Spleen (tissue), 11 donors: ENCODE data around the gene WFDC2. TPM values are rescaled to one million over a fixed set of nuclear protein-coding genes. Genes with fewer than 3 reads are reported as not detected.
A peak's percentile ranks its signal among the peaks of the same experiment; 100 is the strongest.

Source experiments
- DNase-seq: peaks from one replicate; pipeline ENCODE4 v3.0.0-alpha.2; 2020
- H3K27ac ChIP-seq, 8 donors: fragments of 200-600 bp; sonication (generic) in 7 of 8; 1 replicate in 4 of 8; 2 replicates in 4 of 8; pipeline versions ENCODE4 v1.5.0 to v1.8.0; 2016 to 2021; ENCODE audit warnings: inconsistent platforms in 4 of 8, mild to moderate bottlenecking in 4 of 8, moderate library complexity in 1 of 8
- H3K27me3 ChIP-seq, 7 donors: fragments of 200-600 bp; sonication (generic) in 6 of 7; replicated peaks in 1 of 7; 1 replicate in 4 of 7; 2 replicates in 3 of 7; pipeline versions ENCODE4 v1.5.0 to v1.8.0; 2016 to 2021; ENCODE audit warnings: inconsistent platforms in 3 of 7, mild to moderate bottlenecking in 1 of 7
- H3K36me3 ChIP-seq, 6 donors: fragments of 200-600 bp; sonication (generic) in 5 of 6; 1 replicate in 4 of 6; 2 replicates in 2 of 6; pipeline versions ENCODE4 v1.5.0 to v1.8.0; 2016 to 2021; ENCODE audit warnings: inconsistent platforms in 2 of 6
- H3K4me1 ChIP-seq, 6 donors: fragments of 200-600 bp; sonication (generic) in 5 of 6; 1 replicate in 3 of 6; 2 replicates in 3 of 6; pipeline versions ENCODE4 v1.5.0 to v1.8.0; 2016 to 2021; ENCODE audit warnings: inconsistent platforms in 3 of 6
- H3K4me3 ChIP-seq, 8 donors: fragments of 200-600 bp; sonication (generic) in 7 of 8; 1 replicate in 4 of 8; 2 replicates in 4 of 8; pipeline versions ENCODE4 v1.5.0 to v1.8.0; 2016 to 2021; ENCODE audit warnings: inconsistent platforms in 4 of 8, mild to moderate bottlenecking in 4 of 8, moderate library complexity in 2 of 8
- H3K9me3 ChIP-seq, 8 donors: fragments of 200-600 bp; sonication (generic) in 7 of 8; 1 replicate in 4 of 8; 2 replicates in 4 of 8; pipeline versions ENCODE4 v1.5.0 to v1.8.0; 2016 to 2021; ENCODE audit warnings: inconsistent platforms in 4 of 8
- CTCF ChIP-seq, 11 experiments: fragments of 200-600 bp in 7 of 11; fragments of 450-650 bp in 4 of 11; sonication (generic) in 4 of 11; IDR thresholded peaks in 8 of 11; conservative IDR thresholded peaks in 3 of 11; 1 replicate in 7 of 11; 2 replicates in 4 of 11; pipeline versions ENCODE4 v1.4.0 to v1.8.0; 2016 to 2021; ENCODE audit warnings: antibody characterized with exemption in 11 of 11, inconsistent platforms in 4 of 11, mild to moderate bottlenecking in 1 of 11
- POLR2A ChIP-seq, 3 donors: fragments of 450-650 bp; IDR thresholded peaks; one replicate each; pipeline ENCODE4 v1.5.1; 2017; ENCODE audit warnings: antibody characterized with exemption in 3 of 3, mild to moderate bottlenecking in 1 of 3
- POLR2AphosphoS5 ChIP-seq, 3 donors: sonication (generic); formaldehyde crosslinking; IDR thresholded peaks; one replicate each; pipeline ENCODE4 v1.5.1; 2017; ENCODE audit warnings: antibody characterized with exemption in 3 of 3
- WGBS, 5 donors: extraction: QIAGEN DNeasy Blood & Tissue Kit in 3 of 5; methylation state at CpG; one replicate each; pipeline versions ENCODE4 v1.1.5 to v1.1.7; 2013 to 2018; 5-methylcytosine and 5-hydroxymethylcytosine counted together
- intact Hi-C: fragments of 100-400 bp; cut with DNase I; formaldehyde crosslinking; loops from one replicate; pipeline ENCODE4 v1.15.0; 2023; ENCODE audit warnings: low total_unique reads
- polyA plus RNA-seq, 3 donors: library from polyadenylated mRNA; stranded (reverse); fragments of 200-250 nt; gene quantifications; one replicate each; pipeline ENCODE4 v1.2.1, GENCODE V29; 2013
- total RNA-seq, 7 donors: library from RNA; depleted of rRNA in 3 of 7; stranded (reverse); fragments of >200 nt in 3 of 7; fragmentation: NEBNext Ultra II Directional in 4 of 7; extraction: Animal tissue kit (Norgen Biotek cat#: 25700) in 4 of 7; gene quantifications; one replicate each; pipeline versions ENCODE4 v1.1.0 to v1.2.1, GENCODE V29; 2016 to 2021
- donor health status: healthy with polysubstance abuse.
- donor health status: DM: no; HTN: no; CAD: no; lungs with moderate emphysema.
- donor health status: DM: no; HTN: no; CAD: no.
- donor health status: Bipolar disorder and iron deficiency.
- donor health status: healthy.
- donor health status: DM: no; HTN: no; CAD: no.
- donor health status: DM: yes; HTN: yes; CAD: no.

Gene WFDC2
- total and polyA plus RNA-seq, 10 donors: 0.35 to 1.5 (median 0.74) TPM; not detected in 5

- intact Hi-C loops: no loop called here
- 59 to 73% (median 71%) methylated on average over 6 of the region's 6 CpGs for WGBS, 5 donors
- H3K27me3 ChIP-seq: no peaks in the 10 kb centered on the region
- H3K27ac ChIP-seq: no peak overlapping the region
- DNase-seq: no peak
- no peak for TF ChIP-seq POLR2A (IDR thresholded peaks at IDR 0.05)
- TF ChIP-seq CTCF (IDR thresholded peaks at IDR 0.05 in 8 of 11, conservative IDR thresholded peaks at IDR 0.05 in 3 of 11): no peak
- TF ChIP-seq POLR2AphosphoS5 (IDR thresholded peaks at IDR 0.05): no peak
- H3K4me3 ChIP-seq: no peak overlapping the region
- no peaks in the 10 kb centered on the region for H3K36me3 ChIP-seq
- H3K4me1 ChIP-seq: peaks cover 0 to 28% (median 11%) of the 10 kb centered on the region in 6 donors
- H3K9me3 ChIP-seq: no peaks in the 10 kb centered on the region
Observed at GRCh38 chr20:45448270-45448669, 21.3 kb upstream of the WFDC2 start.

GRCh38 chr20:45449528-45449927, 20.0 kb upstream of the WFDC2 start:
- 78 to 86% (median 85%) methylated on average over 3 of the region's 3 CpGs for WGBS, 5 donors
- DNase-seq: no peak

GRCh38 chr20:45450097-45450818, 19.3 kb upstream of the WFDC2 start:
- 64 to 77% (median 72%) methylated on average over 5 of the region's 5 CpGs for WGBS, 5 donors
- DNase-seq: no peak
- TF ChIP-seq CTCF (IDR thresholded peaks at IDR 0.05 in 8 of 11, conservative IDR thresholded peaks at IDR 0.05 in 3 of 11): peak; percentile 29 to 71 (median 57)
- TF ChIP-seq POLR2AphosphoS5 (IDR thresholded peaks at IDR 0.05): no peak
- no peak for TF ChIP-seq POLR2A (IDR thresholded peaks at IDR 0.05)

More at GRCh38 chr20:45449528-45449927, 20.0 kb upstream of the WFDC2 start:
- Histone ChIP-seq H3K4me1 (peaks cover 0 to 28% (median 11%) of the 10 kb centered on the region in 6 donors), H3K27ac (no peak overlapping the region), H3K4me3 (no peak overlapping the region), H3K27me3 (no peaks in the 10 kb centered on the region), H3K9me3 (no peaks in the 10 kb centered on the region), H3K36me3 (no peaks in the 10 kb centered on the region)
- intact Hi-C loops: no loop called here
- no peak for TF ChIP-seq POLR2A (IDR thresholded peaks at IDR 0.05)
- no peak for TF ChIP-seq POLR2AphosphoS5 (IDR thresholded peaks at IDR 0.05)
- TF ChIP-seq CTCF (IDR thresholded peaks at IDR 0.05 in 8 of 11, conservative IDR thresholded peaks at IDR 0.05 in 3 of 11): no peak

GRCh38 chr20:45452238-45452637, 17.3 kb upstream of the WFDC2 start:
- no peaks in the 10 kb centered on the region for H3K27me3 ChIP-seq
- DNase-seq: no peak
- no peaks in the 10 kb centered on the region for H3K36me3 ChIP-seq
- WGBS, 5 donors: 47 to 55% (median 53%) methylated on average over 4 of the region's 4 CpGs
- peaks cover 0 to 28% (median 11%) of the 10 kb centered on the region in 6 donors for H3K4me1 ChIP-seq
- H3K9me3 ChIP-seq: no peaks in the 10 kb centered on the region
- H3K27ac ChIP-seq: no peak overlapping the region
- TF ChIP-seq CTCF (IDR thresholded peaks at IDR 0.05 in 8 of 11, conservative IDR thresholded peaks at IDR 0.05 in 3 of 11) (no peak), POLR2A (IDR thresholded peaks at IDR 0.05) (no peak), POLR2AphosphoS5 (IDR thresholded peaks at IDR 0.05) (no peak)
- H3K4me3 ChIP-seq: no peak overlapping the region
- intact Hi-C loops: no loop called here

More at GRCh38 chr20:45450097-45450818, 19.3 kb upstream of the WFDC2 start:
- H3K36me3 ChIP-seq: no peaks in the 10 kb centered on the region
- intact Hi-C loops: no loop called here
- H3K4me3 ChIP-seq: no peak overlapping the region
- H3K4me1 ChIP-seq: peaks cover 0 to 28% (median 11%) of the 10 kb centered on the region in 6 donors
- no peaks in the 10 kb centered on the region for H3K9me3 ChIP-seq
- H3K27me3 ChIP-seq: no peaks in the 10 kb centered on the region
- H3K27ac ChIP-seq: no peak overlapping the region
